Measurements from ENCODE around the gene ZBTB42. TPM values are rescaled to one million over a fixed set of nuclear protein-coding genes. Genes with fewer than 3 reads are reported as not detected.

ZBTB42 gene
- total RNA-seq, 1 donor from 2014 or later, result 6.9 TPM

DNA sequence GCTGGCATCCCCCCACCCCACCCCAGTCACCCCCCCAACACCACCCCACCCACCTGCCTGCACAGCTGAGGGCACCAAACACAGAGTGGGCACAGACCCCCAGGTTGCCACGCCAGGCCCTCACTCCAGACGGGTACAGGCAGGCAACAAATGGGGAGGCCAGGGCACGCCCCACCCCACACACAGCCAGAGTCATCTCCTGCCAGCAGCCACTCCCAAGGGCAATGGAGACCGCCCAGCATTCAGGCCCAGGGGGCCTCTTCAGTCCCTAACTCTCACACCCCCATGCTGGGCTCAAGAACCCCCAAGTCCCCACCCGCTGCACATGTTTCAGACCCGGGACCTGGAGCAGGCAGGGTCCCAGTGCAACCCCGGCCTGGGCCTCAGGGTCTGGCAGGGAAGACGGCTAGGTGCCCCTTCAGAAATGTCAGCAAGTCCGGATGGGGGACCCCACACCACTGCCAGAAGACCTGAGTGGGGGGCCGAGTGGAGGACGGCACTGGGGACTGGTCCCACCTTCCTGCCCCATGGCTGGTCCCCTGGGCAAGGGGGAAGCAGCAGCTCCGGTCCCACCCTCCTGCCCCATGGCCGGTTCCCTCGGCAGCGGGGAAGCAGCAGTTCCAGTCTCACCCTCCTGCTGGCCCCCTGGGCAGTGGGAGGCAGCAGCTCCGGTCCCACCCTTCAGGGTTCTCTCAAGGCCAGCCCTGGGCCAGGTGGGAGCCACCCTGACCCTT, 17.2 kb upstream of the ZBTB42 start:
- Histone ChIP-seq H3K27me3 (ENCODE audit: insufficient read depth, low read length) (no peaks in the 10 kb centered on the region), H2AFZ (ENCODE audit: low read depth, low read length) (no peak overlapping the region), H3K4me1 (ENCODE audit: insufficient read depth, low read length) (no peaks in the 10 kb centered on the region), H3K4me2 (ENCODE audit: low read length) (no peak overlapping the region), H3K9me3 (ENCODE audit: insufficient read depth, low read depth, low read length) (no peaks in the 10 kb centered on the region), H3K79me2 (ENCODE audit: insufficient read depth, low read length) (peaks cover 57% of the 10 kb centered on the region), H4K20me1 (ENCODE audit: insufficient read depth, low read length) (peaks cover 94% of the 10 kb centered on the region), H3K36me3 (ENCODE audit: insufficient read depth, low read length) (no peaks in the 10 kb centered on the region), H3K27ac (ENCODE audit: low read depth, low read length) (no peak overlapping the region), H3K4me3 (ENCODE audit: insufficient read depth, low read depth, low read length) (no peak overlapping the region), H3K9ac (ENCODE audit: low read length) (no peak overlapping the region)
- no peak for TF ChIP-seq EZH2 (IDR thresholded peaks at IDR 0.05; ENCODE audit: insufficient read depth, low read length)
- TF ChIP-seq, protein P1, sequence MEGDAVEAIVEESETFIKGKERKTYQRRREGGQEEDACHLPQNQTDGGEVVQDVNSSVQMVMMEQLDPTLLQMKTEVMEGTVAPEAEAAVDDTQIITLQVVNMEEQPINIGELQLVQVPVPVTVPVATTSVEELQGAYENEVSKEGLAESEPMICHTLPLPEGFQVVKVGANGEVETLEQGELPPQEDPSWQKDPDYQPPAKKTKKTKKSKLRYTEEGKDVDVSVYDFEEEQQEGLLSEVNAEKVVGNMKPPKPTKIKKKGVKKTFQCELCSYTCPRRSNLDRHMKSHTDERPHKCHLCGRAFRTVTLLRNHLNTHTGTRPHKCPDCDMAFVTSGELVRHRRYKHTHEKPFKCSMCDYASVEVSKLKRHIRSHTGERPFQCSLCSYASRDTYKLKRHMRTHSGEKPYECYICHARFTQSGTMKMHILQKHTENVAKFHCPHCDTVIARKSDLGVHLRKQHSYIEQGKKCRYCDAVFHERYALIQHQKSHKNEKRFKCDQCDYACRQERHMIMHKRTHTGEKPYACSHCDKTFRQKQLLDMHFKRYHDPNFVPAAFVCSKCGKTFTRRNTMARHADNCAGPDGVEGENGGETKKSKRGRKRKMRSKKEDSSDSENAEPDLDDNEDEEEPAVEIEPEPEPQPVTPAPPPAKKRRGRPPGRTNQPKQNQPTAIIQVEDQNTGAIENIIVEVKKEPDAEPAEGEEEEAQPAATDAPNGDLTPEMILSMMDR (IDR thresholded peaks at IDR 0.05; ENCODE audit: insufficient read depth, low read depth, low read length), result no peak
- Mint-ChIP-seq H3K9me3 (ENCODE audit: unreplicated experiment) (no peaks in the 10 kb centered on the region), H3K27ac (ENCODE audit: unreplicated experiment) (no peak overlapping the region), H3K4me1 (ENCODE audit: low read depth, unreplicated experiment) (no peaks in the 10 kb centered on the region), H3K27me3 (ENCODE audit: low read depth, unreplicated experiment) (no peaks in the 10 kb centered on the region), H3K36me3 (ENCODE audit: low read depth, unreplicated experiment) (peaks cover 2% of the 10 kb centered on the region), H3K4me3 (ENCODE audit: unreplicated experiment) (no peak overlapping the region)
- no peak for FAIRE-seq
- DNase-seq (ENCODE audit: low read depth), result no peak

DNA sequence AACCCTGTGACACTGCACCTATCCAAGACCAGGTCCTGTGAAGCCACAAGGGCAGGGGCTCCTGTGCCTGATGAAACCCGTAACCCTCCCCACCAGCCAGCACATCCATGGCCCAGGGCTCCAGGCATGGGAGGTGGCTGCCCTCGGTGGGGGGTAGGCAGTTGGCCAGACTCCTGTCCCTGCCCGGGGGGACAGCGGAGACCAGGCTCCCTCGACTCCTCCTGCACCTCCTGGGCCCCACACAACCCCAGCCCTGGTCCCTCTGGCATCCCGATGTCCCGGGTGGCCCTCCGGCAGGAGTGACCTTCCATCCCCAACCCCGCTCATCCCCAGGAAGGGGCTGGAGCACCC, 16.7 kb upstream of the ZBTB42 start:
- H3K27ac ChIP-seq (ENCODE audit: low read depth, low read length), result no peak overlapping the region
- Mint-ChIP-seq H3K36me3 (ENCODE audit: low read depth, unreplicated experiment) (peaks cover 2% of the 10 kb centered on the region), H3K4me1 (ENCODE audit: low read depth, unreplicated experiment) (no peaks in the 10 kb centered on the region), H3K27ac (ENCODE audit: unreplicated experiment) (no peak overlapping the region), H3K27me3 (ENCODE audit: low read depth, unreplicated experiment) (no peaks in the 10 kb centered on the region), H3K4me3 (ENCODE audit: unreplicated experiment) (no peak overlapping the region), H3K9me3 (ENCODE audit: unreplicated experiment) (no peaks in the 10 kb centered on the region)
- peaks cover 57% of the 10 kb centered on the region for H3K79me2 ChIP-seq (ENCODE audit: insufficient read depth, low read length)
- no peak overlapping the region for H3K4me3 ChIP-seq (ENCODE audit: insufficient read depth, low read depth, low read length)
- H3K9ac ChIP-seq (ENCODE audit: low read length), result no peak overlapping the region
- H3K4me1 ChIP-seq (ENCODE audit: insufficient read depth, low read length), result no peaks in the 10 kb centered on the region
- H4K20me1 ChIP-seq (ENCODE audit: insufficient read depth, low read length), result peaks cover 94% of the 10 kb centered on the region
- no peak overlapping the region for H2AFZ ChIP-seq (ENCODE audit: low read depth, low read length)
- TF ChIP-seq EZH2 (IDR thresholded peaks at IDR 0.05; ENCODE audit: insufficient read depth, low read length), result no peak
- TF ChIP-seq, protein P1 (IDR thresholded peaks at IDR 0.05; ENCODE audit: insufficient read depth, low read depth, low read length), result no peak
- H3K27me3 ChIP-seq (ENCODE audit: insufficient read depth, low read length), result no peaks in the 10 kb centered on the region
- FAIRE-seq (no peak), DNase-seq (ENCODE audit: low read depth) (no peak)
- no peaks in the 10 kb centered on the region for H3K36me3 ChIP-seq (ENCODE audit: insufficient read depth, low read length)
- H3K9me3 ChIP-seq (ENCODE audit: insufficient read depth, low read depth, low read length), result no peaks in the 10 kb centered on the region
- H3K4me2 ChIP-seq (ENCODE audit: low read length), result no peak overlapping the region

All from astrocyte (in vitro differentiated cells and primary cell).